HK-2 (cell line): ENCODE data around the gene TRIOBP.

Experiments
- DNase-seq: peaks from one replicate; pipeline ENCODE4 v3.0.0-alpha.2; 2018; ENCODE audit not compliant: unreplicated experiment

TRIOBP gene

DNA sequence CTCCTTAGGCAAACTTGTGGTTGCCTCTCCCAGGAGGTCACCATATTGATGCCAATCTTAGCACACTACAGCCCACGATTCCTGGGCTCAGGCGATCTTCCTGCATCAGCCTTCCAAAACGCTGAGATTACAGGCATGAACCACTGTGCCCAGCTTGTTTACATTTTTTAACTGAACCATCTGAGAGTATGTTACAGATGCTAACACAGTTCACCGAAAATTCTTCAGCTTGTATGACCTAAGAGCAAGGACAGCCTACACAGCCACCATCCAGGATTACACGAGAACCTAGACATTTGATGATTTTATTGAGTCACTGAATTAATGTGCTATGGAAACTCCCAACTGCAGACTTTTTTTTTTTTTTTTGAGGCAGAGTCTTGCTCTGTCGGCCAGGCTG is 27.3 kb upstream of the TRIOBP start:
- no peak for DNase-seq

DNA sequence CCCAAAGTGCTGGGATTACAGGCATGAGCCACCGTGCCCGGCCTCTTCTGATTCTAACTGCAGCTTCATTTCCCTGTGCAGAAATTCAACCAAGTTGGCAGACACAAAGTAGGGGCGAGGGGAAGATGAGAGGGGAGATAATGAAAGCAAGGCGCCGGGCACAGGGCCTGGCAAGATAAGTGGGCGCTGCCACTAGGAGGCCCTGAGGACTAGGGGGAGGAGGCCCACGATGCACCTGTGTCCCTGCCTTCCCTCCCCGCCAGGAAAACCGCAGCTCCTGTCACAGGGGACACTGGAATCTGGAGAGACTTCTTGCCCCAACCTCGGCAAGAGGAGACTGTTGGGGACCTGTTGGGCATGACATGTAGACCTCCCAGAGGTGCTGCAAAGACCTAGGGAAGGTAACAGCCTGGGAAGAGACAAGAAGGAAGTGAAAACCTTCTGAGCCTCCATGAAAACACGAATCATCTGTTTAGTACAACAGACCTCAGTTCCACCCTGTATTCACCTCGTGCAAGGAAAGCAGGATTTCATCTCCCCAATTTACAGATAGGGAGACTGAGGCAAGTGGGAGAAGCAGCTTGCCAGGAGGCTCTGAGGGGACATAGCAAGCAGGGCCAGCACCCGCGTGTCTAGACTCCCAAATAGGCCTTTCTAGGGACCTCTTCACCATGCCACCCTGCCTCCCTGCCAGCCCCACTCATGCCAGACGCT is 24.5 kb upstream of the TRIOBP start:
- no peak for DNase-seq

DNA sequence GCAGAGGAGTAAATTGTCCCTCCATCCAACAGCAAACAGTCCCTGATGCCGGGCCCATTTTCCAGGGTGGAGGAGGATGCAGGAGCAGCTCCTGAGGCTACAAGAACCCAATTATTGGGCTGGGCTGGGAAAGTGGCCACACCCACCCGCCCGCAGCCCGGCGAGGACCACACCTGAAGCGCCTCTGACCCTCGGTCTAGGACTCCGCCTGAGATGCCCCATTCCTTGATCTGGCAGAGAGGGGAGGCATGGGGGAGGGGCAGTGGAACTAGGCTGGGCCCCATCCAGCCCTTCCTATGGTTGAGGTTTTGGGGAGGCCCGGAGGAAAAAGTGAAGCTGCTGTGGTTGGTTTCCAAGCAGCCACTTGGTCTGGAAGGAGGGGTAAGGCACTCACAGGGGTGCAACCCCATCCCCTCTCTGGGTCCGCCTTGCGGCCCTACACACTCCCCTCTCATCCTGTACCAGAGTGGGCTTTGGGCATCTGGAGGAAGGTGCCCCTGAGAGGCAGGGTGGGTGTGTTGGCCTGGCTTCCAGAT is 23.9 kb upstream of the TRIOBP start:
- no peak for DNase-seq

DNA sequence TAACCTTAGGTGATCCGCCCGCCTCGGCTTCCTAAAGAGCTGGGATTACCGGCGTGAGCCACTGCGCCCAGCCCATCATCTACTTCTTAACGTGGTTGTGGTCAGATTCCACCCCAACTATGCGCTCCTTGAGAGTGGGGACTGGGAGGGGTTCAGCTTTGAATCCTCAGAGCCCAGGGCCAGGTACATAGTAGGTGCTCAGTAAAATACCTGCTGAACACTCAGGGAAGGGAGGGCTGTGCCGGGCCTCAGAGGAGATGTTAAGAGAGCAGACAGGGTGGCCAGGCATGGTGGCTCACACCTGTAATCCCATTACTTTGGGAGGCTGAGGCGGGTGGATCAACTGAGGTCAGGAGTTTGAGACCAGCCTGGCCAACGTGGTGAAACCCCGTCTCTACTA is 22.6 kb upstream of the TRIOBP start:
- no peak for DNase-seq

DNA sequence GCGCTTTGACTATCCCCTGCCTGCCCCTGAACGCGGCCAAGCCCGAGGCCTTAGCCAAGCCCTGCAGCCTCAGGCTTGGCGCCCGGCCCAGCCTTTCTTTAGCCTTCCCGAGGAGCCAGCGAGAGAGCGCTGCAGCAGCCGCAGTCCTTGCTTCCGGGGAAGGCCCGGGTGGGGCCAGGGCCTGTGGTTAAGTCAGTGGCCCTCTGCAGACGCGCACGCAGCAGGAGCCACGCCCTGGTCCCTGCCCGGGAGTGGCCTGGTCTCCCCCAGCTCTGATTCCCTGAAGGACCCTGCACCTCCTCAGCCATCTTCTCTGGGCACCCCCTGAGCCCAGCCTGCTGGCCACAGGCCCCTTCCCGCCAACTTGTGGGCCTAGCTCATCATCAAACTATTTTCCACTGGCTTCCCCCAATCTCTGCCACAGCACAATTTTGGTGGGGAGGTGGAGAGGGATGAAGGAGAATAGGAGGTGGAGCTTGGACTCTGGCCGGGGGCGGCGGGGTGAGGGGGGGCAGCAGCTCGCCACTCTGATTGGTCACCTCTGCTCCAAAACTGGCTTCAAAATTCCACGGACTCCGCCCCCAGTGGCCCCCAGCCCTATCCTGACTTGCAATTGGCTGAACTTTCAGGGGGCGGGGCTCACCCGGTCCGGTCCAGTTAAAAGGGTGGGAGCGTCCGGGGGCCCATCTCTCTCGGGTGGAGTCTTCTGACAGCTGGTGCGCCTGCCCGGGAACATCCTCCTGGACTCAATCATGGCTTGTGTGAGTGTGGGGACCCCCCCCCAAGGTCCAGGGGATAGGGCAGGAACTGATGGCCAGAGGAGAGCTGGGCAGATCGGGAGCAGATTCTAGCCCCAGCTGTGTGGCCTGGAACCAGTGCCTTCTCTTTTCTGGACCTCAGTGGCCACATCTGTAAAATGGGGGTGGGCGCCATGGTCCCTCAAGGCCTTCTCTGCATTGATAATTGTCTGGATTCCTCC is 21.6 kb upstream of the TRIOBP start, which contains the start of gene LGALS1:
TSS of gene LGALS1 (plus strand) at position 686 of the 979 bp plus-strand sequence. CDS start at position 753, 67 bp downstream.
- DNase-seq = peak; percentile 95

DNA sequence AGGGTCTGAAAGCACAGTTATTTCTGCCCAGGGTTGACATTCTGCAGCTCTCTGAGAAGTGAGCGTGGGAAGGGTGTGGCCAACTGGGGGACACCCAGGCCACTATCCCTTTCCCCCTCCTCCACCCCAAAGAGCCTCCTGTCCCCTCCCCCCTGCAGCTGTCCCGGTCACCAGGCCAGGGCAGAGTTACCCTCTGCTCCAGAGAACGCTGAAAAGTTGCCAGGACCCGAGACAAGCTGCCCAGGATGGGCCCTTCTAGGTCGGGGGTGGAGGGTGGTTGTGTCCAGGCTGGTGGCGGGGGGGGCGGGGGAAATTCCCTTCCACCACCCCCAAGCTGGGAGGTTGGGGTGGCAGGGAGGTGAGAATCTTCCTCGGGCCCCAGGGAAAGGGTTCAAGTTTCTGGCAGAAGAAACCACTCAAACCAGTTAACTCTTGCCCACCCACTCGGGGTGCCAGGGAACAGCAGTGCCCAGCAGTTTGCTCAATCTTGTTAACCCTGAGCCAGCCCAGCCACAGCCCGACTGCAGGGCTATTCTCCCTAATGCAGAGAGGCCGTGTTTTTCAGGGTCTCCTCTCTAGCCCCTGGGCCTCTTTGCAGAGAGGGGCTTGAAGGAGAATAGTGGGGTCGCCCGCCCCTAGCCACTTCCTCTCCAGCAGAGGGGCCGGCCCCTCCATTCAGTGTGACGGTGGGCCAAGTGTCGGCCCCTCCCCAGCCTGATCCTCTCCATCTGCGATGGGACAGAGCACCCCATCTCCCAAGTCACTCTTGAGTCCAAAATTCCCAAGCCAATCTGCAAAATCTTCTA is 20.7 kb upstream of the TRIOBP start:
- no peak for DNase-seq

DNA sequence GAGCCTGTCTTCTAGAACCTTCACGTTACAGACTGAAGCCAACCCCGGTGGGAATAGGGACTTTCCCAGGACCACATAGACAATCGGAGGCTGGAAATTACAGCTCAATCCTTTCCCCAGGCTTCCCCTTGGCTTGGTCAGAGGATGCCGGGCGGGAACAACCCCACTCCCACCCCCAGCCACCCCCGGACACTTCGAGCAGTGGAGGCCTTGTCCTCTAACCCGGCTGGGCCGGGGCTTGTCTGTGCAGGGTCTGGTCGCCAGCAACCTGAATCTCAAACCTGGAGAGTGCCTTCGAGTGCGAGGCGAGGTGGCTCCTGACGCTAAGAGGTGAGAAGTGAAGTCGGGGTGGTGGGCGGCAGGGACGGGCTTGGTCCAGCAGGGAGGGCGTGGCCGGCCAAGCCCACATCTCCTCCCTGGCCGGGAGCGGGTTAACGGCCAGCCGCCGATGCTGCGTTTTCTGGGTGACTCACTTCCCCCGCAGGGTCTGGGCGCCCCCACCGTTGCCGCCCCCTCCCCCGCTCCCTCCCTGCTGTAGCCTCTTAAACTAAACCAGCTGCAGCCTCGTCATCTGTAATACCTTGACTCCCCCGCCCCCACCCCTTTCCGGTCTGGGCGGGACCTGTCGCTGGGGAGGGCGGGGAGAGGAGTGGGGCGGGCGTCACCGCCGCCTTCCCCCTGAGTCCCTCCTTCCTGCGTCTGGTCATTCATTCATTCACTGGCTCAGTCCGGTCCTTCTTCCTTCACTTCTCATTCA is 19.9 kb upstream of the TRIOBP start:
- peak; percentile 95 for DNase-seq

DNA sequence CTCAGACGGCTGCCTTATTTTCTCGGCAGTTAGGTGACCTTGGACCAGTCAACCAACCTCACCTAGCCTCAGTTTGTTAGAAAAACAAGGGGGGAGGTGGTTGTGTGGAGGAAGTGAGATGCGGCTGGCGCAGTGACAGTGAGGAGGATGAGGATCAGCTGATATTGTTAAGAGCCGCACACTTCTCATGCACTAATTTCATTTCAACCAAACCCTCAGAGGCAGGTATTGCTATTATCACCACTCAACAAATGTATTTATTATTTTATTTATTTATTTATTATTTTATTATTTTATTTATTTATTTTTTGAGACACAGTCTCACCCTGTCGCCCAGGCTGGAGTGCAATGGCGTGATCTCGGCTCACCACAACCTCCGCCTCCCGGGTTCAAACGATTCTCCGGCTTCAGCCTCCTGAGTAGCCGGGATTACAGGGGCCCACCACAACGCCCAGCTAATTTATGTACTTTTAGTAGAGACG is 19.3 kb upstream of the TRIOBP start:
- no peak for DNase-seq

DNA sequence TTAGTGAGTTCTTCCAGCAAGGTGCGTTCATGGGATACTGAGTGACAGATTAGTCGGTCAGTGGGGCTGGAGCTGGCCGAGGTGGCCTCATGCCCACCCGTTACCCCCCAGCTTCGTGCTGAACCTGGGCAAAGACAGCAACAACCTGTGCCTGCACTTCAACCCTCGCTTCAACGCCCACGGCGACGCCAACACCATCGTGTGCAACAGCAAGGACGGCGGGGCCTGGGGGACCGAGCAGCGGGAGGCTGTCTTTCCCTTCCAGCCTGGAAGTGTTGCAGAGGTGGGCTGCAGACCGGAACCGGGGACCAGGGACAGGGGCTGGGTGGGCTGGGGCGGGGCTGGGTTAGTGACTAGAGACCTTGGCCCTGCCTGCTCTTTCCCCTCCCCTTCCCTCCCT is 18.5 kb upstream of the TRIOBP start:
- DNase-seq = no peak

DNA sequence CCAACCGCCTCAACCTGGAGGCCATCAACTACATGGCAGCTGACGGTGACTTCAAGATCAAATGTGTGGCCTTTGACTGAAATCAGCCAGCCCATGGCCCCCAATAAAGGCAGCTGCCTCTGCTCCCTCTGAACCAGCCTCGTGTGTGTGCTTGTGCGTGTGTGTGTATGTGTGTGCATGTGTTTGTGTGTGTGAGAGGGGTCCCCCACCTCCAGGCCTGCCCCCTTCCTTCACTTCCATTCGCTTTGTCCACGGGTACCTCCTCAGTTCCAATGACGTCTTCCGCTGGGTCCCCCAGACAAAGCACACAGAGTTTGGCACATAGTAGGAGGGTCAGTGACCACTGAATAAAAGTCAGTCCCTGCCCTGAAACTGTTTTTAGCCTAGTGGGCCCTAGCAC is 17.2 kb upstream of the TRIOBP start:
- no peak for DNase-seq

DNA sequence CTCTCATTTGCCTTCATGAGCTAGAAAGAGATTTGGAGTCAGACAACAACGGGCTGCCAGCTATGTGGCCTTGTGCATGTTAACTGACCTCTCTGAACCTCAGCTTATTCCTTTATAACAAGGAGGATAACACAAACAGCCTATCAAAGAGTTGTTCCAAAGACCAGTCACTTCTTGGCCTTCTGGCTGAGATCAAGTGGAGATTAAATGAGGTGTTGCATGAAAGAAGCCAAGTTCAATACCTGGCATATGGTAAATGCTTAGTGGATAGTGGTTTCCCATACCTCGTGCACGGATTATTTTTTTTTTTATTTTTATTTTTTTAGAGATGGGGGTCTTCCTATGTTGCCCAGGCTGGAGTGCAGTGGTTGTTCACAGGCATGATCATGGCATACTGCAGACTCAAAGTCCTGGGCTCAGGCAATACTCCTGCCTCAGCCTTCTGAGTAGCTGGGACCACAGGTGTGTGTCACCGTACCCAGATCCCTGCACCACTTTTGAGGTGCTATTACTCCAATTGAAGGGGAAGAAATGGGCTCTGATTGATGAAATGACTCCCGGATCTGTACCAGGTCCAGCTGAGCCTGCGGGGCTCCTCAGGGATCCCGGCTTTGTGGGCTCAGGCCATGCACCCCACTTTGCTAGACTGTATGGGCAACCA is 16.5 kb upstream of the TRIOBP start:
- no peak for DNase-seq

DNA sequence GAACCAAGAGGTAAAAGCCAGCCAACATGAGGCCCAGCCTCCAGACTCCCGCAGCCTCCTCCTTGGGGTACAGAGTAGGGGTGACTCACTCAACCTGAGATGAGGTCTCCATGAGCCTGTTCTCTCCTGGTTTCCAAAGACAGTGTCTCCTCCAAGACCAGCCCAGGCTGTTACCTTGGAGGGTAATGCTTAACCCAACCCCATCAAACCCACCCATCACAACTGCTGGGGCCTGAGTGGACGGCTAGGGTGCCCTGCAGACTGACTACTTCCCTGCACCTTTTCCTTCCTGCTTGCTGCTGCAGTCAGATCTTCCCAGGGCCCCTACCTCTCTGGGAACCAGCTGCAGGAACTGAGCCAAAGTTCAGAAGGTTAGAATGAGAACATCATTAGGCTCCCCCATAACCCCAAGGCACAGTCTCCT is 15.8 kb upstream of the TRIOBP start:
- no peak for DNase-seq

DNA sequence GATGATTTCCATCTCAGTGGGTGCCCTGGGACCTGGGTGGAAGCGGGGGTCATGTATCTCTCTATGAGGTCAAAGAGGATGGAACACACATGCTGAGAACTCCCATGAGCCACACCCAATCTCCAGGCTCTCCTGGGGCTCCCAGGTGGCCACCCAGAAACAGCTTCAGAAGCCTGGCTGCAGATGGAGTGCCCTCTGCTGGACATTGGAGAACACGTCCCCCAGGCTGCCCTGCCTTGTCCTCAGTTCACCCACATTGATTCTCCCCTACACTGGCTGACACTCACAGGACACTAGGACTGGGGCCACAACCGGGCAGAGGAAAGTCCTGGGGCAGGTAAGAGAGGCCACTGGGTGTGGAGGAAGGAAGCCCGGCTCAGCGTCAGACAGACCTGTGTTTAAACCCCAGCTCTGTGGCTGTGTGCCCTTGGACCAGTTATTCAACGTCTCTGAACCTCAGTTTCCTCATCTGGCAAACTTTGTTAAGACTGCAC is 15.2 kb upstream of the TRIOBP start:
- DNase-seq = peak; percentile 63

DNA sequence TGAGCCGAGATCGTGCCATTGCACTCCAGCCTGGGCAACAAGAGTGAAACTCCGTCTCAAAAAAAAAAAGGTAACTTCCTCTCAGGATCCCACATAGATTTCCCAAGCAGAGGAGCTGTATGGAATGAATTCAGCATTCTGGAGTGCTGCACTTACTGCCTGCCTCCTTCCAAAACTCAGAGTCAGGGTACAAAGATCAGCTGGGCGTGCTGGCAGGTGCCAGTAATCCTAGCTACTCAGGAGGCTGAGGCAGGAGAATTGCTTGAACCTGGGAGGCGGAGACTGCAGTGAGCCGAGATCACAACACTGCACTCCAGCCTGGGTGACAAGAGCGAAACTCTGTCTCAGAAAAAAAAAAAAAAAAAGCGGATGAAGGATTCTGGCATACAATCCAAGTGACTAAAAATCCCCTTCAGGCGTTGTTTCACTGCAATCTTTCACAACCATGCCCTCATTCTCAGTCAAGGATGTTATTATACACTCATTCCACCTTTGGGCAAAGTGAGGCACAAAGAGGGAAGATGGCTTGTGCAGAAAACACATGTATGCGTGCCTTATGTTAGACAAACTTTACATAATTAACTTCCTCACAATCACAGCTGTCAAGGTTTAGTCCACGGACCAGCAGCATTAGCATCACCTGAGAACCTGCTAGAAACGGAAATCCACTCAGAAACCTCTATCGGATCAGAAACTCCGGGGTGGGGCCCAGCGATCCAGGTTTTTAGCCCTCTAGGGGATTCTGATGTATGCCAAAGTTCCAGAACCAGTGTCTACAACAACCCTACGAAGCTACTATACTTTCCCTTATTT is 11.8 kb upstream of the TRIOBP start:
- no peak for DNase-seq

DNA sequence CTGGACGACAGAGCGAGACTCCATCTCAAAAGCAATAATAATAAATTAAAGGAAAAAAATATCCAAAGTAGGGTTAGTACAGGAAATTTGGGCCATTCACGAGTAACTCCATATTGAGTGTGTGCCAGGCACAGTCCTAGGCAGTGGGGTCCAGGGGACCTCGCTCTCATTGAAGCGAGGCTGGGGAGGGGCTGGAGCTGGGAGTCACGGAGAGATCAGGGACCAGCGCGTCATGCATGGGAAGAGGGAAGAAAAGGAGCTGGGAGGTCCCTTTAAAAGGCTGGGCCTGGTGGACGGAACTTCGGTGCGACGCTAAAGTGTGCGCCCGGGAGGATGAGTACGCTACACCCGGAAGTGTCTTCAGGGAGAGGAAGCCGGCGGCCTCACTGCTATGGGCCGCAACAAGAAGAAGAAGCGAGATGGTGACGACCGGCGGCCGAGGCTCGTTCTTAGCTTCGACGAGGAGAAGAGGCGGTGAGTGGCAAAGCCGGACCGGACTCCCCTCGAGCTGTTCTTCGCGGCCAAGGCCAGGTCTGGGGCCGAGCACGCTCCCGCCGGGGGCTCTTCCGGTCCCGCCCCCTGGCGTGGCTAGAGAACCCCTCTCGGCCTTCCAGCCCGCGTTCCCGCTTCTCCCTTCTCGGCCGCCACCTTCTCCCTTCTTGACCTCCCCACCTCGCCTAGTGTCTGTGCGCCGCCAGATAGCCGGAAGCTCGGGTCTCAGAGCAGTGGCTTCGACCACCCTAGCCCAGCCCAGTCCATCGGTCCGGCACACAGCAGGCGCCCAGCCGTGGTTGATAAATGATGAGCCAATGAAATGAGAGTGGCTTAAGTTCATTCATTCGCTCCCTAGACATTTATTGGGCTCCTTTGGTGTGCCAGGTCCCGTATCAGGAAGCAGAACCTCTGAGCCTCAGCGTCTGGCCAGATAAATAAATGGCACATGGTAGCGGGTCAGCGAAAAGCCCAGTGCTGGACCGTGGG is 10.6 kb upstream of the TRIOBP start, which contains the start of gene NOL12:
TSS of gene NOL12 (plus strand) at position 342 of the 981 bp plus-strand sequence. CDS start at position 392, 50 bp downstream.
- peak; percentile 74 for DNase-seq

DNA sequence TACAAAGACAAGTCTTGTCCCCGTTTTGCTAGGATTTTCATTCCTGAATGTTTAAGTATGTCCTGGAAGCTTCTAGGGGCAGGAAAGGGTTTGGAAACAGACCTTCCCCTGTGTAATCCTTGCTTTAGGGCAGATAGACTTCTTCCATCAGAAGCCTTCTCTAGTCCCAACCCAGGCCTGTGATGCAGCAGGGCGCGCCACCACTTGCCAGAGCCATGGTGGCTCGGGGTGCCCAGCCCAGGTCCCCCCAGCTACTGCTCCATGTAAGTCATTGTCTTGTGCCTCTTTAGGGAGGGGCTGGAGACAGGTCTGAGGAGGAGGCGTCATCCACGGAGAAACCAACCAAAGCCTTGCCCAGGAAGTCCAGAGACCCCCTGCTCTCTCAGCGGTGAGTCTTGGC is 6.4 kb upstream of the TRIOBP start:
- no peak for DNase-seq

DNA sequence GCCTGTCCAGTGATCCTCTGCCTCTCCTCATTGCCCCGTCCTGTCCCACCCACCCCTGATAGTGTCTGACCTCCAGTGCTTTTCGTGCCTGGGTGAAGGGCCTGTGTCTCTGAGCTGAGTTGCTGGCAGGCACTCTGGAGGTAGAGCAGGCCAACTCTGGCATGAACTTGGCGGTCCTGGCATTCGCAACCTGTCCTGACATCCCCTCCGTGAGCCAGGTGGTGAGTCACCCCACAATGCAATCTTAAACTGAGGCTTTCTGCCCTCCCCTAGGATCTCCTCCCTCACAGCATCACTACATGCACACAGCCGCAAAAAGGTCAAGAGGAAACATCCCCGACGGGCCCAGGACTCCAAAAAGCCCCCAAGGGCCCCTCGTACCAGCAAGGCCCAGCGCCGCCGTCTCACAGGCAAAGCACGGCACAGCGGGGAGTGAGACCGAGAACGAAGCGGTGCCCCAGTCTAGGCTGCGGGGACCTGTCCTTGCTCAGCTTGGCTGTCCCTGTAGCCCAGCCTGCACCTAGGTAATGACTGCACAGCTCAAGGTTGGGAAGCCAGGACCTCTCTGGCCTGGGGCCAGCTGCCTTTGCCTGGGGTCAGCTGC is 5.8 kb upstream of the TRIOBP start:
- no peak for DNase-seq
